Measurements from ENCODE around the gene IDI2.

Gene IDI2

DNA sequence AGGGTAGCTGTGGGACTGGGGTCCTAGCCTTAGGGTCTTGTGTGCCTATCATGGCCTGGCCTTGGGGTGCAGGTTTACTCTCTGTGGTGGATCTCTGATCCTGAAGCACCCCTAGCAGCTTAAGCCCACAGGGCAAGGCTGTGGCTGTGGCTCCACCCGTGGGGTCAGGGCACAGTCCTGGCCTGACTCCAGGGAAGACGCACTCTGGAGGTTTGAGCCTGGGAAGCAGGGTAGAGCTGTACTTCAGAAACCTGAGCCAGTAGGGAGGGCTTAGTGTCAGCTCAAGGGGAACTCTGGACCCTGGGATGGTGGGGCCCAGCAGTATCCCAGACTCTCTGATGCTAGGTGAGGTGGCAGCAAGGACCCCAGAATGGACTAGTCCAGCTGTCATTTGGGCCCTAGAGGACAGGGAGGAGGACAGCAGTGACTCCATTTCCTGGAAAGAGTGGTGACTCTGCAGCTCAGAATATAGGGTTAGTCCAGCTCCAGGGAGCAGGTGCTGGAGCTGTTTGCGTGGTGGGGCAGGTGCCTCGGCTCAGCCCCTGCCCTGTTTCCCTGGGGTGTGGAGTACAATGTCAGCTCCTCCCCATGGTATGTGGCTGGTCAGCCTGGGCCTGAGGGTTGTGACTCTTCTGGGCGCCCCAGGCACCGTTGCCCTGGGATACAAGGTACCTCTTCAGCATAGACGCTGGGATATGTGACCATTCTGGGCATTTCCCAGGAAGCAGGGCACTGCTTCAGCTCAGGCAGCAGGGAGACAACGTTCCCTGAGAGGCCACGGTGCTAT lies 21.6 kb downstream of the IDI2 start:
- DNase-seq: no peak

DNA sequence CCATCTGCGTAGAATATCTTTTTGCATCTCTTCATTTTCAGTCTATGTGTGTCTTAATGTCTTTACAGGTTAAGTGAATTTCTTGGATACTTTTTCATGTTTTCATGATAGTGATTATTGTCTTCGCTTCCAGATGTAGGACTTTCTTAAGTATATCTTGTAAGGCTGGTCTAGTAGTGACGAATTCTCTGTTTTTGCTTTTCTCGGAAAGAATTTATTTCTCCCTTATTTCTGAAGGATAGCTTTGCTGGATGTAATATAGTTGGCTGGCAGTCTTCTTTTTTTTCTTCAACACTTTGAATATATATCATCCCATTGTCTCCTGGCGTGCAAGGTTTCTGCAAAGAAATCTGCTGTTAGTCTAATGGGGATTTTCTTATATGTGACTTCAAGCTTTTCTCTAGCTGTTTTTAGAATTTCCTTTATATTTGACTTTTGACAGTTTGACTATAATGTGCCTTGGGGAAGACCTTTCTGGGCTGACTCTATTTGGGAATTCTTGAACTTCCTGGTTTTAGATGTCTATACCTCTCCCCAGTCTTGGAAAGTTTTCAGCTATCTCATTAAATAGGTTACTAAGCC lies 23.1 kb downstream of the IDI2 start:
- DNase-seq: no peak

DNA sequence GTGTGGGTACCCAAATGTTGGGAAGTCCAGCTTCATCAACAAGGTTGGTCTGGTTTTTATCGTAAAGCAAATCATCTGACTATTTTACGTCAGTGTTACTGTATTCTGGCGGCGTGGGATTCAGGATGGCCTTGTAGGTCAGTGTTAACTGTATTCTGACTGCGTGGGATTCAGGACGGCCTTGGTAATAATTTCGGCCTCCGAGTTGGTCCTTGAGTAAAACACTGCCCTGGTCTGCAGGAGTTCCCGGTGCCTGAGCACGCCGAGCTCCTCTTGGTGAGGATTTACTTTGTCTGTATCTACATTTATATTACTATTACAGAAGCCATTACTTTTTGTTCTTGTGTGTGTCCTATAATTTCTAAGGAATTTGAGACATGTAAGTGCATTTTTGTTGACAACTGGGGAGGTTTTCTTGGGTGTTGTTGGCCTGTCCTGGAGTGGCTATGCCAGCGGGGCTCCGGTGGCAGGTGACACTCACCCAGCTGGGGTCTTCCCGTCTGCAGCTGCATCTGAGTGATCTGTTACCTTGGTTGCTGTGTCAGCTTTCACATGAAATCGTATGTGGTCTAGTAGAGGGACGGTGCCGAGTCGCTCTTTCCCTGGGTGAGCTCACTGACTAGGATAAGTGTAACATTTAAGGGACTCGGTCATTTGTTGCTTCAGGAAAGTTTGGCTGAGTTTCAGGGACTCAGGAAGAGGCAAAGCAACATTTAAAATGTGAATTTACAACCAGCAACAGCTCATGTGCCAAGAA lies 28.2 kb downstream of the IDI2 start:
- DNase-seq: no peak

DNA sequence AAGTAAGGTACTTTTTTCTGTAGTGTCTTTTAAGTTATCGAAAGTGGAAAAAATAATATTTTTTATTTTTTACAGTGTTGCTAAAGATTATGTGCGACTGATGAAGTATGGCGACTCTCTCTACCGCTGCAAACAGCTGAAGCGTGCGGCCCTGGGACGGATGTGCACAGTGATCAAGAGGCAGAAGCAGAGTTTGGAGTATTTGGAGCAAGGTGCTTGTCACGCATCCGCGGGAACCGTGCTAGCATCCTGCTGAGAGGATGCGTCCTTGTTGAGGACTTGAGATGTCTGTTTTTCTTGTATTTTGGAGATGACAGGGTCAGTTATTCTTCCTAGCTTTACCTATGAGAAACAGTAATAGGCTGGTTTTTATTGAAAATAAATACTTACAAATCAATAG lies 29.6 kb downstream of the IDI2 start:
- no peak for DNase-seq

DNA sequence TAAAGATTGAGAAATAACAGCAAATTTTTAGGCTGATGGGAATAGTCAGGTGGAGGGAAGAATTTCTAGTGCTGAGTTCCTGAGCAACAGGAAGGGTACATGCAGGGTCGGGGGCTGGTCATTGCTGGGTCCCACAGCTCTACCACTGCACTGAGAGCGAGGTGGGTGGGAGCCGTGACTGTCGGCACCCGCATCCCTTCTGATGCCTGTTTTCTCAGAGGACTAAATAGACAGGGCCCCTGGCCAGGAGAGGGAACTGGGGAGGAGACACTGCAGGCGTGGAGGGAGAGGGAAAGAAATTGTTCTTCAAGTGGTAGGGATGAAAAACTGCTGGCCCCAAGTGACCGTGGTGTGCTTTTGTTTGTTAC lies 30.1 kb downstream of the IDI2 start:
- DNase-seq: no peak

DNA sequence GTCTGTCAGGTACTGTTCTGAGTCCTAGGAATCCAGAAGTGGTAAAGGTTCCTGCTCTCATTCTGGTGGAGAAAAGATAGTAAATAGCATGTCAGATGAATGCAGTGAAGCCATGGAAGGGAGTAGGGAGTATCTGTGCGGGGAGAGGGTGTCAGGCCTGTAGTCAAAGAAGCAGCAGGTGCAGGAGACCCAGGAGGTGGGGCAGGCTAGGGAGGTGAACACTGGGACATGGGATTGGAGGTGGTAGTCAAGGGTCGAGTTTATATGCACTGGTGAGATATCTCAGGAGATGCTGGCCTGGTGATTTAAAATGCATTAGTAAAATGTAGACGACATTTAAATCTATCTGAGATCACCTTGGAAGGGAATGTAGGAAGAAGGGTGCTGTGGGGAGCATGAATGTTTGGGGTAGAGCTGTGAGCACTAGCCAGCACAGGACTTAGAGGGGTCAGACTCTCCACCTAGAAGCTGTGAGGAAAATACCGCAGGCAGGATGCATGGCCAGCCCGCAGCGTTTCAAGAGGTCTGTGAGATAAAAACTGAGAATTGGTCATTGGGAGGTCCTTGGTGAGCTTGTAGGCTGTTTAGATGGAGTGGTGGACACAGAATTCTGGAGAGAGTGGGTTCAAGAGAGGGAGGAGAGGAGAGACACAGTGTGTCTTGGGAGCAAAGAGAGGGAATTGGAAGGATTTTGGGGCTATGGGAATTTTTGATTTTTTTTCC lies 30.7 kb downstream of the IDI2 start:
- no peak for DNase-seq

DNA sequence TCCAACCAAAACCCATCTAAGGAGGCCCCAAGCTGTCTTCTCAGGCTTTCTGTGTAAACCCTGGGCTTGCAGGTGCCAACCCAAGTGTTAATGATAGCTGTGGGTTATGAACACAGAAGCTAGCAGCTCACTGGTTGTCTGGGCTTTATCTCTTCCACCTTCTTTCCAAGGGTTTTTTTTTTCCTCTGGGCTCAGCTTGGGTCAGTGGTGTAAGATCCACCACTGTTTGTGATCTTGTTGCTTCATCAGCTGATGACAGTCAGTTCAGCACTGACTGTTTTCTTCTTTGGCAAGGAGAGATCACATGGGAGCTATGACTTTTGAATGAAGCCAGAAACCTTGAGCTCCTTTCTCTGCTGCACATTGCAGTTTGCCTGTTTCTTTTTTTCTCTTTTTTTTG lies 32.8 kb downstream of the IDI2 start:
- no peak for DNase-seq

DNA sequence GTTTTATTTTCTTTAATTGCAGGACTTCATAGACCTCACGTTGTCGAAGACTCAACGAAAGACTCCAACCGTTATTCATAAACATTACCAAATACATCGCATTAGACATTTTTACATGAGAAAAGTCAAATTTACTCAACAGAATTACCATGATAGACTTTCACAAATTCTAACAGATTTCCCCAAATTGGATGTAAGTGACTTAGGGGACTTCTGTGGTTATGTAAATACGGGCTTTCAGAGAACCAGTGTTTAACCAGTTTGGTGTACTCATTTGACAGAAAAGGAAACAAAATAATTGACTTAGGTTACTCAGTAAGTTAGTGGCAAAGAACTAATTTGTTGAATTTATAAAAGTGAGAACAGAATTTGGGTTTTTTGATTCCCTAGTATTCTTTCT lies 33.2 kb downstream of the IDI2 start:
- DNase-seq: no peak

DNA sequence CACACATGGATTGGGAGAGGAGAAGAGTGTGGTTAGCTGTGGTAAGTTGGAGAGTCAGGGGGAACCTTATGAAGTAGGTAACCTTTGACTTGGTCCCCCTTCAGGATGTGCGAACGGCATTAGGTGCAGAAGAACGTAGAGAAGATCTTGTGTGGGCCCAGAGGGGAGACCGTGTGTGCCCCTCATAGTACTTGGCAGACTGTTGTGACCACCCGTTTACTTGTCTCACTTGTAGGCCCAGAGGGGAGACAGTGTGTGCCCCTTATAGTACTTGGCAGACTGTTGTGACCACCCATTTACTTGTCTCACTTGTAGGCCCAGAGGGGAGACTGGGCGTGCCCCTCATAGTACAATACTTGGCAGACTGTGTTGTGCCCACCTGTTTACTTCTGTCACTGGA lies 34.9 kb downstream of the IDI2 start:
- DNase-seq: no peak

DNA sequence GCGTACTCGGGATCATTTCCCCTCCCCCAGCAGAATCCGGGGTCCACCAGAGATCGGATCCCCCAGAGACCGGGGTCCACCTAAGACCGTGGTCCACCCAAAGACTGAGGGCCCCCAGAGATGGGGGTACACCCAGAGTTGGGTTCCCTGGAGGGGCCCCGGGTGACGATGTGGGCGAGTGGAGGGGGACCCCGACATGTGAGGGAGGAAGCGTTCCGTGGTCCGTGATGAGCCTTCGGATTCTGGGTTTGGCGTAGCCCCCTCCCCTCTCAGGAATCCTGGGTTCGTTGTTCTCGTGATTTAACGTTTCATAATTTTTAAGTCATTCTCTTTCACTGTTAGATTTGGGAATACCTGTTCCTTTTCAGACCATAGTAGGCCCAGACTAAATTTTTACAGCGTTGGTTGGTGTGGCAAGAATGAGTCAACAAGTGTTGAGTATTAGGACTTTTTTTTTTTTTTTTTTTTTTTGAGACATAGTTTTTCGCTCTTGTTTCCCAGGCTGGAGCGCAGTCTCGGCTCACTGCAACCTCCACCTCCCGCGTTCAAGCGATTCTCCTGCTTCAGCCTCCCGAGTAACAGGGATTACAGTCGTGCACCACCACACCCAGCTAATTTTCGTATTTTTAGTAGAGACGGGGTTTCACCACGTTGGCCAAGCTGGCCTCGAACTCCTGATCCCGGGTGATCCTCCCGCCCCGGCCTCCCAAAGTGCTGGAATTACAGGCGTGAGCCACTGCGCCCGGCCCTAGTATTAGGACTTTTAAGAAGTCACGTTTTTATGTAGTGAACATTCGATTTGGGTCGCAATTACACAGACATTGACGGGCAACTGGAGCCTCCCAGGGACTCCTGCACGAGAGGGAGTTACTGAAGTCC lies 36.8 kb downstream of the IDI2 start:
- DNase-seq: peak in 1 of 2 donors; percentile 46

DNA sequence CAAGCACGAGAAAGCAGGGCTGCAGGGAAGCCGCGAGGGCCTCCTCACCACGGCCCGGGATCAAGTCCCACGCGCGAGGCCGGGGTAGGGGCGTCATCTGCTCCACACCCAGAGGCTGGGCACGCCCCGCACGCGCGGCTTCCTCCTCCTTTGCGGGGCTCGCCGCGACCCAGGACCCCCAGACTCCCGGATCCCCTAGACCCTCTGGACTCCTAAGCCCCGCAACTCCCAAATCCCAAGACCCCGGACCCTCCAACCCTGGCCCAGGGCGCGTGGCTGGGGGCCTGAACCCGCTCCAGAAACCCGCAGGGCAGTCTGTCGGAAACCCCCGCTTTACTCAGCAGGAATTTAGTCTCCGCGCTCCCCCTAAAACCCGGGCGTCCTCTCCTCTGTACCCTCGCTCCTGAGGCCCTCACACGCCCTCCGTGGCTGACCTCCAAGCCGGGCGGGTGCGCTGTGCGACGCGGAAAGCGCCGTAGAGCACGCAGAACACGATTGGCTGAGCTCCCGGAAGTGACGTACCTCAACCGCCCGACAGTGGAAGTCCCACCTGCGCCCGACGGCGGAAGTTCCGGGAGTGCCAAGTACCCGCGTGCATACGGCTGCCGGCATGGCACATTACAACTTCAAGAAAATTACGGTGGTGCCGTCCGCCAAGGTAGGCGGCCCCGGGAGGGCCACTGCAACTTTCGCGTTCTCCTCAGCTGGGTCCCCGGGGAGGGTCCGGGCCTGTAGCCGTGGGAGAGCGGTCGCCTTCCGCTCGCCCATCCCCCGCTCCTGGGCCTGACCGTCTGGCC lies 37.6 kb downstream of the IDI2 start, which contains the start of gene GTPBP4:
Gene GTPBP4, plus strand, starts transcription at position 565 of the 797 bp plus-strand sequence. Its CDS starts 46 bp downstream, at position 611.
- peak; percentile 96 to 97 for DNase-seq

DNA sequence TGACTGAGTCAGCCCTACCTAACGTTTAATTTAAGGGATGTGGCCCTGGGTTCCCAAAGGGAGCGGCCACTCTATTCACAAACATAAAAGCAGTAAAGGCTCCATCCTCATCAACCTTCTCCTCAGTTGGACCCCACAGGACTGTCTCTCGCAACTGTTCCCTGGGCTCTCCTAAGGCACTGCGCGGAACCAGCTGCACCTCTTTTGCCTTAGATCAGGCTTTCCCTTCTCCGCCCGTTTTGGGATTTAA lies 38.1 kb downstream of the IDI2 start:
- no peak for DNase-seq

DNA sequence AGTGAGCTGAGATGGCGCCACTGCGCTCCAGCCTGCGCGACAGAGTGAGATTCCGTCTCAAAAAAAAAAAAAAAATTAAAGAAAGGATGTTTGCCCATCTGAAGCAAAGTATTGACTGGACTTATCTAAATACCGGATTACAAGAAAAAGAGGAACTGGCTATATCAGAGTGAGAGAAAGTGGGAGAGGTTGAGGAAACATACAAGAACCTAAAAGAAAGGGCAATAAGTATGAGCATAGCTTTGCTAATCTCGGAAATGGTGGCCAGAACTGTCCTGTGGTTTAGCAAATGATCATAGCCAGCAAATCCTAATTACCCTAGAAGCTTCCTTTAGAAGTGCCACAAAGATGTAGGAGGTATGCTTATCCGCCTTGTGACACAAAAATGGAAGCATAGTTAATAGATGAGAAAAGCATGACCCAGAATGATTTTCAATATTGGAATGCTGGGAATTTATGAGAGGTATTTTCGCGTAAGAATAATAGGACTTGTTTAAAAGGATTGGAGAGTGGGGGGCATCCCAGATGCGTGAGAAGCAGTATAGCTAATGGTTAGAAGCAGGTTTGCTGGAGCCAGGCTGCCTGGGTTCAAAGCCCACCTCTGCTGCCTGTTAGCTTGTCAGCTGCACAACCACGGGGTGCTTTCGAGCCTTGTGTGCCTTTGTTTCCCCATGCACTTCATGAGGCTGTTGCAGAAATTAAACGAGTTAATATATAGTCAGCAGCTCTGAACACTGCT lies 38.6 kb downstream of the IDI2 start:
- no peak for DNase-seq

DNA sequence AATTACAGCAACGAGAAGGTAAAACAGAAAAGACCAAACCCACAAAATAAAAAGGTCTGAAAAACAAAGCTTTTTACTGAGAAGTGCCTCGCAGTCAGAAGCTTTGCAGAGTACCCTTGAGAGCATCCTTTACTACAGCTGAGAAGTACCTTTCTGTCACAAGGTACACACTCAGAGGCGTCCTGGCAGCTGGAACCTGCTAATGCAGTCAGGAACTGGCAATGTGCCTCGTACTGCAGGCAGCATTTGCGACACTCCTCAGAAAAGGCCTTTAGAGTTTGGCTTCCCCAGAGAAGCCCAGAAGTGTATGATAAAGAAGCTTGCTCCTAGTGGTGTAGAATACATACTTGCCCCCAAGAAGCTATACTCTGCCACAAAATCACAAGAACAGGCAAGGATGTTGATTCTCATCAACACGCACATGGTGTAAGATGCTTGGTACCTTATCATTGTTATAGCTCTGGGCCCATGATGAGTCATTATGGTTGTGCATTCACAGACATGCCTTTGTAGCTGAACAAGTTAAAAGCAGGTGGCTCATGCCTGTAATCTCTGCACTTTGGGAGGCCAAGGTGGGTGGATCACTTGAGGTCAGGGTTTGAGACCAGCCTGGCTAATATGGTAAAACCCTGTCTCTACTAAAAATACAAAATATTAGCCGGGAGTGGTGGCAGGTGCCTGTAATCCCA lies 39.4 kb downstream of the IDI2 start:
- no peak for DNase-seq

DNA sequence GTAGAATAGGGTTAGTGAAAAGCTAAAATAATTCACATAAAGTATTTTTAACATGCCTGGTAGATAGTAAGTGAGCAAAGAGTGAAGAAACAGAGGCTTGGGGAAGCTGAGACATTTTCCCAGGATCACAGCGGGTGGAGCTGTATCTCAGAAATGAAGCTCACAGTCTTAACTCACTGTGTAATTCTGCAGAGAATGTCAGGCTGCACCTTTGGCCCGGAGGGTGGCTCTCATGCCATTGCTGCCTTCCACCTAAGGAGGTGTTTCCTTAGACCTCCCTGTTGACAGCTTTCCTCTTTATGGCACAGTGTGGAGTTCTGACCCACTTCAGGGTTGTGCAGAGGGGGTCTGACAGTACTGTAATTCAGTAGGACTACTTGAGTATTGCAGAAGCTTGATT lies 40.3 kb downstream of the IDI2 start:
- DNase-seq: no peak

DNA sequence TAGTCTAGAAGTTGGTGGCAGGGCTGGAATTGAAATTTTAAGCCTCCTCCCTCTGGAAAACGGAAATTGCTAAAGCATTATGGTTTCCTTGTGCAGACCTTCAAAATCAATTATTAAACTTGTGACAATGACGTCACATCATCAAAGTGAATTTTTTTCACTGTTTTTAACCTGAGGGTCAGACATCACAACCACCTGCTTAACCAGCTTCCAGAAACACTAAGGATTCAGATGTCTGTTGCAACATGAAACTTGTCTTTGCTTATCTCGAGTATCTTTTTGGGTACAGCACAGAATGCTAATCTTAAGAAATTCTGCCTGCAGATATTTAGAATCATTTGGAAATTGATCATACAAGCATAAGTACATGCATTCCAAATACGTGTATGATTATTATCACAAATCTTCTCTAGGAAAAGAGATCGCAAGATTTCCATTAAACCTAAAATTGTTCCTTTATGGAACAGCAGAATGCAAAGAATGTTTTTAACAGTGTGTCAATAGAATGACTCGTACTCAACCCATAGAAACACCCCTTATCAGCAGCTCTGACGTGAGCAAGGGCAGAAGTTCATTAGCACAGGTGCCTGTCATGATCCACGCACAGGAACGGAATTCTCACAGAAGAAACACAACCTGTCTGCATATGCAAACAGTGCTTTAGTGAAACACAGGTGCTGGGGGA lies 41.5 kb downstream of the IDI2 start:
- no peak for DNase-seq

DNA sequence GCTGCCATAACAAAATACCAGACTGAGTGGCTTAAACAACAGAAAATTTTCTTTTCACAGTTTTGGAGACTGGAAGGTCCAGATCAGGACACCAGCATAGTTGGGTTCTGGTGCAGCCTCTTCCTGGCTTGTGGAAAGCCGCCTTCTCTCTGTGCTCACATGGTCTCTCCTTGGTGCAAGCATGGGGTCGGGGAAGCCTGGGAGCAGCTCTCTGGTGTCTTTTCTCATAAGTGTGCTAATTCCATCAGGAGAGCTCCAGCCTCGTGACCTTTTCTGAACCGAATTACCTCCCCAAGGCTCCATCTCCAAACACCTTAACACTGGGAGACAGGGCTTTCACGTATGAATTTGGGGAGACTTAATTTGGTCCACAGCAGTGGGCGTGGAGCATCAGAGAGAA lies 42.3 kb downstream of the IDI2 start:
- no peak for DNase-seq

DNA sequence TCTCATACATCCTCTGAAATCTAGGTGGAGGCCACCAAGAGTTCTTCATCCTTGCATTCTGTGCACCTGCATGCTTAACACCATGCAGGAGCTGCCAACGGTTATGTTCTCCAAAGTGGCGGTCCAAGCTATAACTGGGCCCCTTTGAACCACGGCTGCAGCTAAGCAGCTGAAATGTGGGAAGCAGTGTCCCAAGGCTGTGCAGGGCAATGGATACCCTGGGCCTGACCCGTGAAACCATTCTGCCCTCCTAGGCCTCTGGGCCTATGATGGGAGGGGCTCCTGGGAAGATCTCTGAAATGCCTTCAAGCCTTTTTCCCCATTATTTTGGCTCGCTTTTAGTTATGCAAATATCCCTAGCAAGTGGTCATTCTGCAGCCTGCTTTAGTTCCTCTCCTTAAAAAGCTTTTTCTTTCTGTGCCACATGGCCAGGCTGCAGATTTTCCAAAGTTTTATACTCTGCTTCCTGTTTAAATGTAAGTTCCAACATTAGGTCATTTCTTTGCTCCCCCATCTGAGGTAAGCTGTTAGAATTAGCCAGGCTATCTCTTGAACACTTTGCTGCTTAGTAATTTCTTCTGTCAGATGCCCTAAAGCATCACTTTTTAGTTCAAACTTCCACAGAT lies 45.1 kb downstream of the IDI2 start:
- DNase-seq: no peak

DNA sequence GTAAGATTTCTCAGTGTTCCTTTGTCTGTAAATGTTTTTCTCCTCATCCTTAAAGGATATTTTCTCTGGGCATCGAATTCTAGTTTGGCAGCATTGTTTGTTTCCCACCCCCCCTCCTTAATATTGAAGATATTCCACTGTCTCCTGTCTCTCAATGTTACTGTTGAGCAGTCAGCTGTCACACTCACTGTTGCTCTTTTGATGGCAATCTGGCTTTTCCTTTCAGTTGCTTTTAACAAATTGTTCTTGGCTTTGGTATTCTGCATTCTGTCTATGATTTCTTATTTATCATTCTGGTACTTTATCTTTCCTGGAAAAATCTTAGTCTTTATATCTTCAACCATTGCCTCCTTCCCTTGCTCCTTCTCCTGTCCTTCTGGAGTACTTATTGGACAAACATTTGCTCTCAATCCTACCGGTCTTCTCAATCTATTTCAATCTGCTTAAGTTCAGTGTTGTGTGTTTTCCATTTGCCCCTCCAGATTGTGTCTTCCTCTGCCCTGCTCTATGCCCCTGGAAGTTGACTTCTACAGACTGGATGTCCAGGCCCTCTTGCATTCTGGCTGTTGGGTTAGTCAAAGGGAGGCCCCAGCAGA lies 46.7 kb downstream of the IDI2 start:
- DNase-seq: no peak

Data from activated CD4-positive, alpha-beta T cell treated with anti-CD3 and anti-CD28 coated beads for 4 hours (primary cell).